ENCODE measurements around the gene TMEM106C. TPM values are rescaled to one million over a fixed set of nuclear protein-coding genes. Genes with fewer than 3 reads are reported as not detected.

Gene TMEM106C
- polyA plus RNA-seq, 3 donors = 8.7 to 9.7 (median 9.0) TPM

DNA sequence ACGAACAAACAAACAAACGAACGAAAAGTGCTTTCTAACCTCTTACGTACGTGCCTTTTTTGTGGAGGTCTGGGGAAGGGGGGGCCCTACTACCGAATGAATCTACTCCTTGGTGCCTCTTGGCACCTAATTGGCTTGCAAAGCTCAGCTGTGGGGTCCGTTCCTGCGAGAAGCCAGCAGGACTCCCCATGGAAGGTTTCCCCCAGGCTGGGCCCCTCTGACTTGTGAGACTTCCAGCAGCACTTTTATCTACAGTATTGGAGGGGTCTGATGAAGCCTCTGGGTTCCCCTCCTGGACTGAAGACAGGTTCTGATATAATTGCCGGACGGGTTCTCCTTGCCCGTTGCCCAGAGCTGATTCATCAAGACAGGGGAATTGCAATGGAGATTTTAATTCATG is 1.2 kb upstream of the TMEM106C start:
- TF ChIP-seq, protein P1, sequence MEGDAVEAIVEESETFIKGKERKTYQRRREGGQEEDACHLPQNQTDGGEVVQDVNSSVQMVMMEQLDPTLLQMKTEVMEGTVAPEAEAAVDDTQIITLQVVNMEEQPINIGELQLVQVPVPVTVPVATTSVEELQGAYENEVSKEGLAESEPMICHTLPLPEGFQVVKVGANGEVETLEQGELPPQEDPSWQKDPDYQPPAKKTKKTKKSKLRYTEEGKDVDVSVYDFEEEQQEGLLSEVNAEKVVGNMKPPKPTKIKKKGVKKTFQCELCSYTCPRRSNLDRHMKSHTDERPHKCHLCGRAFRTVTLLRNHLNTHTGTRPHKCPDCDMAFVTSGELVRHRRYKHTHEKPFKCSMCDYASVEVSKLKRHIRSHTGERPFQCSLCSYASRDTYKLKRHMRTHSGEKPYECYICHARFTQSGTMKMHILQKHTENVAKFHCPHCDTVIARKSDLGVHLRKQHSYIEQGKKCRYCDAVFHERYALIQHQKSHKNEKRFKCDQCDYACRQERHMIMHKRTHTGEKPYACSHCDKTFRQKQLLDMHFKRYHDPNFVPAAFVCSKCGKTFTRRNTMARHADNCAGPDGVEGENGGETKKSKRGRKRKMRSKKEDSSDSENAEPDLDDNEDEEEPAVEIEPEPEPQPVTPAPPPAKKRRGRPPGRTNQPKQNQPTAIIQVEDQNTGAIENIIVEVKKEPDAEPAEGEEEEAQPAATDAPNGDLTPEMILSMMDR (IDR thresholded peaks at IDR 0.05) = no peak
- no peaks in the 10 kb centered on the region for H4K20me1 ChIP-seq (ENCODE audit: insufficient read depth, low read length)
- no peak overlapping the region for H3K9ac ChIP-seq (ENCODE audit: insufficient read depth, low read length, poor library complexity, severe bottlenecking)
- H3K4me2 ChIP-seq (replicated peaks; ENCODE audit: extremely low read depth, low read length, poor library complexity, severe bottlenecking) = no peak overlapping the region
- no peak overlapping the region for H3K27ac ChIP-seq (ENCODE audit: low read depth in 1 of 2, low read length in 2 of 2)
- H3K9me3 ChIP-seq (replicated peaks in 1 of 2; ENCODE audit: control insufficient read depth in 1 of 2, insufficient read depth in 1 of 2, low read length in 2 of 2) = peaks cover 6 to 12% of the 10 kb centered on the region in 2 donors
- H3K79me2 ChIP-seq (ENCODE audit: insufficient read depth, low read length) = peaks cover 9% of the 10 kb centered on the region
- peak overlapping the region in 1 of 2 donors; percentile 23 for H3K4me3 Mint-ChIP-seq
- no peak for DNase-seq
- H3K27ac Mint-ChIP-seq = peak overlapping the region in 1 of 7 donors; percentile 40
- peaks cover 21% of the 10 kb centered on the region for H3K4me1 Mint-ChIP-seq
- H3K9me3 Mint-ChIP-seq = peaks cover 5 to 17% (median 14%) of the 10 kb centered on the region in 7 donors
- peaks cover 10 to 16% of the 10 kb centered on the region in 2 donors for H3K4me1 ChIP-seq (ENCODE audit: control insufficient read depth in 1 of 2, insufficient read depth in 2 of 2, low read length in 2 of 2)
- peaks cover 4 to 10% of the 10 kb centered on the region in 2 donors for H3K27me3 ChIP-seq (ENCODE audit: control insufficient read depth in 2 of 2, insufficient read depth in 2 of 2, low read length in 2 of 2)
- intact Hi-C loops (cut with micrococcal nuclease) = loop anchor here in 1 of 2 donors (10.0 kb wide), 1 partner anchor 193 kb away; the partner anchor contains the start of gene ASB8
- no peak overlapping the region for H3K4me3 ChIP-seq (replicated peaks in 1 of 3; ENCODE audit: low read depth in 2 of 3, low read length in 3 of 3)
- peaks cover 18 to 30% (median 21%) of the 10 kb centered on the region in 3 donors for H3K27me3 Mint-ChIP-seq (ENCODE audit: low read depth in 3 of 3)
- H3K36me3 ChIP-seq (replicated peaks in 1 of 2; ENCODE audit: control insufficient read depth in 1 of 2, insufficient read depth in 2 of 2, low read length in 2 of 2) = peaks cover 0 to 13% of the 10 kb centered on the region in 2 donors
- peaks cover 6 to 8% of the 10 kb centered on the region in 2 donors for H3K36me3 Mint-ChIP-seq
- no peak overlapping the region for H2AFZ ChIP-seq (ENCODE audit: insufficient read depth, low read depth, low read length, poor library complexity, severe bottlenecking)
- WGBS (ENCODE audit: insufficient coverage) = 94% methylated on average over 10 of the region's 11 CpGs

DNA sequence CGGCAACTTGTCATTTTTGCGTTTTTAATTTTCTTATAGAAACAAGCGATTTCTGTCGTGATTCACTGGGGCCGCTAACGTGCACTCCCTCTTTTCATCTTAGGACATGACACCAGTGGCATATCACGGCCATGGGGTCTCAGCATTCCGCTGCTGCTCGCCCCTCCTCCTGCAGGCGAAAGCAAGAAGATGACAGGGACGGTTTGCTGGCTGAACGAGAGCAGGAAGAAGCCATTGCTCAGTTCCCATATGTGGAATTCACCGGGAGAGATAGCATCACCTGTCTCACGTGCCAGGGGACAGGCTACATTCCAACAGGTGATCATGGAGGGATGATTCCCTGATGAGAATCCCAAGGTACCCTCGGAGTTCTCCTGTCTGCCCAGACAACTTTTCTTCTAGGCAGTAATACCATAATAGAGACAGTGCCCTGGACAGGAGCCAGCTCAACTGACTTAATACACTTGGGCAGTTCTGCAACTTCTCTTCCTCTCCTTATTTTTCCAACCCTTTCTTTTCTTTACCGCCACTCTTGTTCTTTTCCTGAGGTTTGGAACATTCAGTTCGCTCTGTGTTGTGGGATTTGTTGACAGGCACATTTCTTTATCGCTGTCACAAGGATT is 821 bp downstream of the TMEM106C start:
- H3K27ac ChIP-seq (ENCODE audit: low read depth in 1 of 2, low read length in 2 of 2) = peak overlapping the region in 1 of 2 donors; percentile 74
- 8% methylated on average over 15 of the region's 18 CpGs for WGBS (ENCODE audit: insufficient coverage)
- Mint-ChIP-seq H3K4me3 (peak overlapping the region; percentile 98), H3K9me3 (peaks cover 0 to 5% (median 0%) of the 10 kb centered on the region in 7 donors), H3K36me3 (peaks cover 10 to 20% of the 10 kb centered on the region in 2 donors), H3K4me1 (peaks cover 21% of the 10 kb centered on the region), H3K27ac (peak overlapping the region in 3 of 7 donors; percentile 9 to 73 (median 18)), H3K27me3 (ENCODE audit: low read depth in 3 of 3) (peaks cover 18 to 31% (median 19%) of the 10 kb centered on the region in 3 donors)
- peak in 2 of 3 donors; percentile 11 to 21 for DNase-seq
- H2AFZ ChIP-seq (ENCODE audit: insufficient read depth, low read depth, low read length, poor library complexity, severe bottlenecking) = peak overlapping the region; percentile 100
- TF ChIP-seq, protein P1 (IDR thresholded peaks at IDR 0.05) = no peak
- H3K9me3 ChIP-seq (replicated peaks in 1 of 2; ENCODE audit: control insufficient read depth in 1 of 2, insufficient read depth in 1 of 2, low read length in 2 of 2) = no peaks in the 10 kb centered on the region
- peaks cover 4 to 10% of the 10 kb centered on the region in 2 donors for H3K27me3 ChIP-seq (ENCODE audit: control insufficient read depth in 2 of 2, insufficient read depth in 2 of 2, low read length in 2 of 2)
- peaks cover 9% of the 10 kb centered on the region for H3K79me2 ChIP-seq (ENCODE audit: insufficient read depth, low read length)
- H3K4me2 ChIP-seq (replicated peaks; ENCODE audit: extremely low read depth, low read length, poor library complexity, severe bottlenecking) = peak overlapping the region; percentile 100
- intact Hi-C loops (cut with micrococcal nuclease) = loop anchor here in 1 of 2 donors (10.0 kb wide), 1 partner anchor 191 kb away; the partner anchor contains the start of gene ASB8
- peak overlapping the region; percentile 81 for H3K9ac ChIP-seq (ENCODE audit: insufficient read depth, low read length, poor library complexity, severe bottlenecking)
- peak overlapping the region; percentile 61 to 97 (median 87) for H3K4me3 ChIP-seq (replicated peaks in 1 of 3; ENCODE audit: low read depth in 2 of 3, low read length in 3 of 3)
- H3K36me3 ChIP-seq (replicated peaks in 1 of 2; ENCODE audit: control insufficient read depth in 1 of 2, insufficient read depth in 2 of 2, low read length in 2 of 2) = peaks cover 3 to 33% of the 10 kb centered on the region in 2 donors
- H3K4me1 ChIP-seq (ENCODE audit: control insufficient read depth in 1 of 2, insufficient read depth in 2 of 2, low read length in 2 of 2) = peaks cover 10 to 16% of the 10 kb centered on the region in 2 donors
- no peaks in the 10 kb centered on the region for H4K20me1 ChIP-seq (ENCODE audit: insufficient read depth, low read length)
